H1 (cell line): Measurements from ENCODE around the gene CYLD. TPM values are rescaled to one million over a fixed set of nuclear protein-coding genes. Genes with fewer than 3 reads are reported as not detected.
A peak's percentile ranks its signal among the peaks of the same experiment; 100 is the strongest.

Source experiments
- CTCF ChIA-PET: fragments of 300-600 bp; sonication (Branson Sonifier 250); formaldehyde crosslinking; loops from one replicate; lab custom pipeline; 2021; ENCODE audit not compliant: partially characterized antibody; lab: Charles Lee
- POLR2A ChIA-PET: fragments of 300-600 bp; sonication (Branson Sonifier 250); formaldehyde crosslinking; loops from one replicate; lab custom pipeline; 2021; ENCODE audit warnings: inconsistent platforms; ENCODE audit not compliant: partially characterized antibody; lab: Charles Lee
- DNase-seq, 2 experiments: peaks; one replicate each; pipeline versions ENCODE4 v3.0.0 to v3.0.0-alpha.2; 2010 to 2022; ENCODE audit warnings: low spot score in 2 of 2, low read depth in 1 of 2, mixed read lengths in 1 of 2
- FAIRE-seq: peaks from 2 replicates; lab custom pipeline; 2011; peaks lifted over from hg19 to GRCh38; lab: Jason Lieb, UNC
- H2AFZ ChIP-seq: 2 replicates; pipeline ENCODE4 v1.8.1; 2012; ENCODE audit warnings: low read length, inconsistent platforms
- H2AK5ac ChIP-seq: 2 replicates; pipeline ENCODE4 v1.6.1; 2013; ENCODE audit warnings: low read depth, low read length
- H2BK120ac ChIP-seq: replicated peaks from 2 replicates; pipeline ENCODE3; 2013; ENCODE audit warnings: low read depth, low read length, inconsistent platforms
- H2BK12ac ChIP-seq: 2 replicates; pipeline ENCODE4 v1.6.1; 2013; ENCODE audit warnings: low read depth, low read length
- H2BK15ac ChIP-seq: 2 replicates; pipeline ENCODE4 v1.6.1; 2013; ENCODE audit warnings: low read length
- H2BK20ac ChIP-seq: 2 replicates; pipeline ENCODE4 v1.6.1; 2013; ENCODE audit warnings: low read length
- H2BK5ac ChIP-seq: 2 replicates; pipeline ENCODE4 v1.6.1; 2013; ENCODE audit warnings: low read depth, low read length
- H3K14ac ChIP-seq: 2 replicates; pipeline ENCODE4 v1.6.1; 2013; ENCODE audit warnings: inconsistent platforms; ENCODE audit not compliant: insufficient read length
- H3K18ac ChIP-seq: 2 replicates; pipeline ENCODE4 v1.6.1; 2013; ENCODE audit warnings: low read length; ENCODE audit errors: extremely low read depth
- H3K23ac ChIP-seq: 2 replicates; pipeline ENCODE4 v1.6.1; 2013; ENCODE audit warnings: inconsistent platforms; ENCODE audit not compliant: insufficient read length
- H3K23me2 ChIP-seq: 2 replicates; pipeline ENCODE4 v1.6.1; 2013; ENCODE audit warnings: low read depth, low read length
- H3K27ac ChIP-seq: 2 replicates; pipeline ENCODE4 v1.6.1; 2011; ENCODE audit warnings: low read depth, low read length, inconsistent platforms
- H3K27me3 ChIP-seq, 4 experiments: replicated peaks in 1 of 4; 1 replicate in 1 of 4; 2 replicates in 3 of 4; pipeline versions ENCODE4 v1.6.1 to v1.8.1; 2011 to 2013; ENCODE audit warnings: low read length in 3 of 4, mild to moderate bottlenecking in 3 of 4, inconsistent platforms in 2 of 4, mixed read lengths in 2 of 4, moderate library complexity in 1 of 4; ENCODE audit not compliant: control insufficient read depth in 3 of 4, insufficient read depth in 3 of 4; ENCODE audit errors: extremely low read depth in 1 of 4
- H3K36me3 ChIP-seq, 4 experiments: 2 replicates each; pipeline versions ENCODE4 v1.6.1 to v1.8.1; 2011 to 2013; ENCODE audit warnings: mild to moderate bottlenecking in 4 of 4, low read length in 3 of 4, moderate library complexity in 2 of 4, control low read depth in 1 of 4, inconsistent platforms in 1 of 4; ENCODE audit not compliant: insufficient read depth in 4 of 4, control insufficient read depth in 2 of 4
- H3K4ac ChIP-seq: replicated peaks from 2 replicates; pipeline ENCODE3; 2013; ENCODE audit warnings: low read length, low read depth, mixed read lengths, inconsistent platforms; ENCODE audit not compliant: insufficient read length
- H3K4me1 ChIP-seq, 4 experiments: replicated peaks in 1 of 4; 1 replicate in 1 of 4; 2 replicates in 3 of 4; pipeline versions ENCODE4 v1.6.1 to v1.8.1; 2011 to 2013; ENCODE audit warnings: low read length in 3 of 4, inconsistent platforms in 2 of 4, mixed read lengths in 1 of 4; ENCODE audit not compliant: insufficient read depth in 4 of 4, control insufficient read depth in 3 of 4
- H3K4me2 ChIP-seq, 2 experiments: 2 replicates each; pipeline versions ENCODE4 v1.6.1 to v1.8.1; 2011 to 2013; ENCODE audit warnings: low read depth in 2 of 2, low read length in 2 of 2, control low read depth in 1 of 2, inconsistent platforms in 1 of 2, mild to moderate bottlenecking in 1 of 2; ENCODE audit not compliant: insufficient read depth in 1 of 2
- H3K4me3 ChIP-seq, 4 experiments: fragments of 200-600, 300-600 bp in 1 of 4; sonication (generic), shearing (Covaris generic), sonication (Bioruptor Twin) in 1 of 4; 2 replicates each; pipeline versions ENCODE4 v1.5.1 to v1.8.1; 2011 to 2016; ENCODE audit warnings: low read length in 4 of 4, low read depth in 3 of 4, control low read depth in 2 of 4, inconsistent platforms in 2 of 4, mild to moderate bottlenecking in 2 of 4, mixed read lengths in 1 of 4, moderate library complexity in 1 of 4; ENCODE audit not compliant: insufficient read depth in 2 of 4; ENCODE audit errors: extremely low read depth in 1 of 4
- H3K56ac ChIP-seq: replicated peaks from 2 replicates; pipeline ENCODE3; 2013; ENCODE audit warnings: low read depth, mild to moderate bottlenecking, mixed read lengths, low read length, inconsistent platforms; ENCODE audit not compliant: insufficient read length
- H3K79me1 ChIP-seq: 2 replicates; pipeline ENCODE4 v1.6.1; 2013; ENCODE audit warnings: low read depth, low read length, control low read depth
- H3K79me2 ChIP-seq, 2 experiments: 2 replicates each; pipeline versions ENCODE4 v1.6.1 to v1.8.1; 2012 to 2013; ENCODE audit warnings: low read length in 2 of 2, mild to moderate bottlenecking in 2 of 2, inconsistent platforms in 1 of 2; ENCODE audit not compliant: insufficient read depth in 2 of 2, control insufficient read depth in 1 of 2
- H3K9ac ChIP-seq, 4 experiments: replicated peaks in 1 of 4; 1 replicate in 1 of 4; 2 replicates in 3 of 4; pipeline versions ENCODE4 v1.6.1 to v1.8.1; 2011 to 2013; ENCODE audit warnings: low read depth in 3 of 4, low read length in 3 of 4, control low read depth in 2 of 4, mild to moderate bottlenecking in 2 of 4, moderate library complexity in 2 of 4, inconsistent platforms in 1 of 4; ENCODE audit errors: extremely low read depth in 1 of 4
- H3K9me3 ChIP-seq, 2 experiments: 2 replicates each; pipeline versions ENCODE4 v1.6.1 to v1.8.1; 2012 to 2013; ENCODE audit warnings: mild to moderate bottlenecking in 2 of 2, moderate library complexity in 2 of 2, control low read depth in 1 of 2, inconsistent platforms in 1 of 2, low read depth in 1 of 2, low read length in 1 of 2, mixed read lengths in 1 of 2; ENCODE audit not compliant: insufficient read depth in 2 of 2
- H4K20me1 ChIP-seq, 2 experiments: replicated peaks in 1 of 2; 2 replicates each; pipeline versions ENCODE3 to v1.8.1; 2011 to 2013; ENCODE audit warnings: inconsistent platforms in 2 of 2, low read length in 2 of 2, mild to moderate bottlenecking in 1 of 2; ENCODE audit not compliant: insufficient read depth in 2 of 2, control insufficient read depth in 1 of 2
- H4K5ac ChIP-seq: 2 replicates; pipeline ENCODE4 v1.6.1; 2013; ENCODE audit warnings: low read length, low read depth, mixed read lengths, inconsistent platforms; ENCODE audit not compliant: insufficient read length
- H4K8ac ChIP-seq: 2 replicates; pipeline ENCODE4 v1.8.0; 2013; ENCODE audit warnings: mild to moderate bottlenecking, moderate library complexity, low read length, inconsistent platforms; ENCODE audit not compliant: insufficient read depth; ENCODE audit errors: extremely low read depth
- H4K91ac ChIP-seq: replicated peaks from 2 replicates; pipeline ENCODE3; 2013; ENCODE audit warnings: low read length, mixed read lengths, inconsistent platforms; ENCODE audit not compliant: insufficient read length
- BACH1 ChIP-seq: IDR thresholded peaks from 2 replicates; pipeline ENCODE4 v1.6.1; 2012; ENCODE audit warnings: low read length, improper control_type of control experiment
- RAD21 ChIP-seq, 2 experiments: IDR thresholded peaks in 1 of 2; conservative IDR thresholded peaks in 1 of 2; 2 replicates each; pipeline ENCODE4 v1.6.1; 2011; ENCODE audit warnings: low read depth in 2 of 2, low read length in 2 of 2, improper control_type of control experiment in 1 of 2, inconsistent platforms in 1 of 2, mild to moderate bottlenecking in 1 of 2, moderate library complexity in 1 of 2
- WGBS, 2 experiments: shearing (Covaris generic) in 1 of 2; methylation state at CpG; one replicate each; pipeline versions ENCODE4 v1.1.6 to v1.1.7; 2013 to 2015; ENCODE audit warnings: low lambda C conversion rate in 2 of 2, mixed read lengths in 2 of 2, inconsistent platforms in 1 of 2, low coverage in 1 of 2, missing lambda C conversion rate in 1 of 2; ENCODE audit not compliant: insufficient replicate concordance in 2 of 2, insufficient coverage in 1 of 2, insufficient read length in 1 of 2; ENCODE audit errors: extremely low coverage in 1 of 2, missing lambda C conversion rate in 1 of 2; 5-methylcytosine and 5-hydroxymethylcytosine counted together
- polyA plus RNA-seq, 7 experiments: library from polyadenylated mRNA; depleted of rRNA in 3 of 7; stranded (reverse) in 5 of 7; unstranded in 2 of 7; fragments of >200 nt in 5 of 7; fragments of 200-250 nt in 2 of 7; gene quantifications; 1 replicate in 5 of 7; 2 replicates in 1 of 7; 4 replicates in 1 of 7; pipeline versions ENCODE4 v1.2.1 to v1.2.3, GENCODE V29; 2011 to 2013; ENCODE audit warnings: missing spikeins in 2 of 7, mixed read lengths in 2 of 7
- total RNA-seq: library from RNA; stranded (reverse); fragmentation: NEBNext Ultra II Directional; extraction: Animal tissue kit (Norgen Biotek cat#: 25700); gene quantifications from 2 replicates; pipeline ENCODE4 v1.2.1, GENCODE V29; 2021
- TF ChIP-seq, protein P1 (sequence below), 3 experiments: IDR thresholded peaks; 1 replicate in 2 of 3; 2 replicates in 1 of 3; pipeline versions ENCODE4 v1.5.1 to v1.6.1; 2011; ENCODE audit warnings: low read length in 3 of 3, mild to moderate bottlenecking in 3 of 3, inconsistent platforms in 2 of 3, low read depth in 1 of 3, moderate library complexity in 1 of 3; ENCODE audit not compliant: insufficient read depth in 1 of 3; ENCODE audit errors: control extremely low read depth in 1 of 3

Gene CYLD
- total and polyA plus RNA-seq, 2 of the 8 experiments (the other 6 are each of a cell fraction or from before 2014, with no cell fraction given): 3.7 to 18.8 TPM

DNA sequence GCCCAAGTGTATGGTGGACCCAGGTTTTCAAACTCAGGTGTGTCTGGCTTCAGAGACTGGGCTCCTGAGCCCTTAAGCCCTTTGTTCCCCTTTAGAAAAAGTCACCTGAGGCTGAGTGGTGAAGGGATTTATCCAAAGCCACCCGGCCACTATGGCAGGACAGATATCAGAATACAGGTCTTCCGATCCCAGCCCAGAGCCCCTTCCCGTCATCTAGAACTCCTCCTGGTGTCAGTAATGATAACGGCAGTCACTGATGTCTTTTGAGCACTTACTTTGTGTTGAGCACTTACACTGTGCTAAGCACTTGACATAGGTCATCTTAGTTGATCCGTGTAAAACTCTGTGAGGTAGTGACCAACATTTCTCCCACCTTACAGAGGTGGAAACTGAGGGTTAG is 31.9 kb upstream of the CYLD start:
- H2BK5ac ChIP-seq: no peak overlapping the region
- no peak overlapping the region for H2BK15ac ChIP-seq
- H3K27me3 ChIP-seq: no peaks in the 10 kb centered on the region
- H3K9me3 ChIP-seq: 0 out of 4 replicates have a peak, but pooled peaks cover 0 to 4% of the 10 kb centered on the region in 2 experiments
- no peak overlapping the region for H3K14ac ChIP-seq
- no peaks in the 10 kb centered on the region for H3K79me1 ChIP-seq
- H3K4ac ChIP-seq: no peak overlapping the region
- no peaks in the 10 kb centered on the region for H3K36me3 ChIP-seq
- no peak overlapping the region for H2BK120ac ChIP-seq
- H2AK5ac ChIP-seq: no peak overlapping the region
- H4K91ac ChIP-seq: no peak overlapping the region
- no peak overlapping the region for H2BK20ac ChIP-seq
- H2AFZ ChIP-seq: no peak overlapping the region
- FAIRE-seq: no peak
- H4K20me1 ChIP-seq: no peaks in the 10 kb centered on the region
- H3K4me3 ChIP-seq: no peak overlapping the region
- no peak overlapping the region for H4K5ac ChIP-seq
- no peak overlapping the region for H3K23ac ChIP-seq
- no peak overlapping the region for H4K8ac ChIP-seq
- TF ChIP-seq BACH1 (no peak), RAD21 (IDR thresholded peaks at IDR 0.05 in 1 of 2, conservative IDR thresholded peaks at IDR 0.05 in 1 of 2; ENCODE audit: low read depth in 2 of 2, low read length in 2 of 2) (peak; percentile 15 to 16; a peak in 1 of 4 replicates)
- TF ChIP-seq, protein P1, sequence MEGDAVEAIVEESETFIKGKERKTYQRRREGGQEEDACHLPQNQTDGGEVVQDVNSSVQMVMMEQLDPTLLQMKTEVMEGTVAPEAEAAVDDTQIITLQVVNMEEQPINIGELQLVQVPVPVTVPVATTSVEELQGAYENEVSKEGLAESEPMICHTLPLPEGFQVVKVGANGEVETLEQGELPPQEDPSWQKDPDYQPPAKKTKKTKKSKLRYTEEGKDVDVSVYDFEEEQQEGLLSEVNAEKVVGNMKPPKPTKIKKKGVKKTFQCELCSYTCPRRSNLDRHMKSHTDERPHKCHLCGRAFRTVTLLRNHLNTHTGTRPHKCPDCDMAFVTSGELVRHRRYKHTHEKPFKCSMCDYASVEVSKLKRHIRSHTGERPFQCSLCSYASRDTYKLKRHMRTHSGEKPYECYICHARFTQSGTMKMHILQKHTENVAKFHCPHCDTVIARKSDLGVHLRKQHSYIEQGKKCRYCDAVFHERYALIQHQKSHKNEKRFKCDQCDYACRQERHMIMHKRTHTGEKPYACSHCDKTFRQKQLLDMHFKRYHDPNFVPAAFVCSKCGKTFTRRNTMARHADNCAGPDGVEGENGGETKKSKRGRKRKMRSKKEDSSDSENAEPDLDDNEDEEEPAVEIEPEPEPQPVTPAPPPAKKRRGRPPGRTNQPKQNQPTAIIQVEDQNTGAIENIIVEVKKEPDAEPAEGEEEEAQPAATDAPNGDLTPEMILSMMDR (IDR thresholded peaks at IDR 0.05; ENCODE audit: control extremely low read depth in 1 of 3, insufficient read depth in 1 of 3, low read depth in 1 of 3, low read length in 3 of 3): peak in 2 of 3 experiments; percentile 10 to 15; a peak in 2 of 4 replicates
- no peak overlapping the region for H3K4me2 ChIP-seq
- 85% methylated on average over 5 of the region's 5 CpGs; no CpG with 5 or more reads in 1 of the 2 experiments for WGBS, 2 experiments
- H3K56ac ChIP-seq: no peak overlapping the region
- peaks cover 0 to 3% (median 0%) of the 10 kb centered on the region in 4 experiments; a peak in 1 of 7 replicates for H3K4me1 ChIP-seq
- no peak overlapping the region for H3K27ac ChIP-seq
- H3K9ac ChIP-seq: no peak overlapping the region
- CTCF ChIA-PET: interaction anchor here (0.8 to 2.5 kb wide), 6 partner anchors 10 to 96 kb away, joined by 3 to 9 read pairs (median 4); no protein-coding TSS in a partner anchor
- no peaks in the 10 kb centered on the region for H3K79me2 ChIP-seq
- no peak for DNase-seq
- no peaks in the 10 kb centered on the region; the same call in 1 of the 2 replicates for H3K23me2 ChIP-seq
- POLR2A ChIA-PET: no interaction called here
- no peak overlapping the region for H3K18ac ChIP-seq
- no peak overlapping the region for H2BK12ac ChIP-seq
